ENCODE data around the gene SPATC1L. TPM values are rescaled to one million over a fixed set of nuclear protein-coding genes. Genes with fewer than 3 reads are reported as not detected.

SPATC1L gene
- total RNA-seq, 1 donor from 2014 or later: 6.3 TPM

DNA sequence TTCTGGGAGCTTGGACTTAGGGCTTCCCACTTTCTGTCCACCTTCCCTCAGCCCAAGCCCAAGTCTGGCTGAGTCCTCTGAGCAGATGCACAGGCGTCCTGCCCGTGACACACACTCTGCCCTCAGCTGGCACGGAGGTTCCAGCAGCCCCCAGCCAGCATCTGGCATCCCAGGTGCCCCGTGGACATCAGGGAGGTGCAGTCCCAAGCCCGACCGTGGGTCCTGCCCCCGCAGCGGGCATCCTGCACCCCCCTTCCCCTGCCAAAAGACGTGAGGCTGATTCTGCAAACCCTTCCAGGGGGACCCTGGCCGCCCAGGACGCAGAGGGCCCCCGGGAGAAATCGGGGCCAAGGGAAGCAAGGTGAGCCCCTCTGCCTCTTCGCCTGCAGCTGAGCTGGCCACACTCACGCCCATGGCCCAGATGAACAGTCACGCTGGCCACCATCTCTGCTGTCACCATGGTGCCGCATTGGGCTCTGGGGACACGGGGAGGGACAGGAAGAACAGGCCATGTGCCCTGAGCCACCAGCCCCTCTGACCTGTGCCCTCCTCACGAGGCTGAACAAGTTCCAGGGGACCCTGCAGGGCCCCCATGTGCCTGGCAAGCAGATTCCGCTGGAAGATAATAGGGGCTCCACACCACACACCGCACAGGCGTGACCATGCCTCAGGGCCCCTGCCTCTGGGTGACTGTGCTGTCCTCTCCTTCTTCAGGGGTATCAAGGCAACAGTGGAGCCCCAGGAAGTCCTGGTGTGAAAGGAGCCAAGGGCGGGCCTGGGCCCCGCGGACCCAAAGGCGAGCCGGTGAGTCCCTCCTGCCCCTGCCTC lies 65.7 kb downstream of the SPATC1L start:
- DNase-seq: no peak
- intact Hi-C loops (cut with DNase I): no loop called here
- ATAC-seq (ENCODE audit: poor library complexity): no peak

DNA sequence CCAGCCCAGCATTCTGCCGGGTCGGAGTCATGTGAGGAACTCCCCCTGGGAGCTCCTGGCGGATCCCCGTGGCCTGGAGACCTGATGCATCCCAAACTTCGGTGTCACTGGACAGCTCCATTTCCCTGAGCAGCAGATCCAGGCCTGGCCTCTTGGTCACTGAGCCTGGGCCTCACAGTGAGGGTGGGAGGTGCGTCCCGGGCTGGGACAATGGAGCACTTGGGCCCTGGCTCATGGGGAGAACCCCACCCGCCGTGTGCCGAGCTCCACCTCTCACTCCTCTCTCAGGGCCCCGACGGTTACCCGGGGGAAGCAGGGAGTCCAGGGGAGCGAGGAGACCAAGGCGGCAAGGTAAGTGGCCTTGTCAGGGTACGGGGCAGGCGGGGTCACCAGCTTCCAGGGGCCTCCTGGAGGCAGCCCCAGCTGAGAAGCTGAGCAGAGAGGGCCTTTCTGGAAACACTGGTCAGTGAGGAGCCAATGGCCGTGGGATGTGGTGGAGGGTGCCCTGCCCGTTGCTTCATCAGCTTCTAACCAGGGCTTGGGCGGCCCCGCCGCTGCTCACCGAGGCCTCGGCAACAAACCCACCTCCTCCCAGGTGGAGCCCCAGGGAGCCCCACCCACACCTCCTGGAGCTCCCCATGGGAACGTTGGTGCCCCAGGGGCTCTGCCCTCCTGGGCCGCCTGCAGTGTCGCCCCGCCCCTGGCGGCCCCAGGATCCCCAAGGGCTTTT lies 66.5 kb downstream of the SPATC1L start:
- DNase-seq (no peak), ATAC-seq (ENCODE audit: poor library complexity) (no peak)
- intact Hi-C loops (cut with DNase I): no loop called here

DNA sequence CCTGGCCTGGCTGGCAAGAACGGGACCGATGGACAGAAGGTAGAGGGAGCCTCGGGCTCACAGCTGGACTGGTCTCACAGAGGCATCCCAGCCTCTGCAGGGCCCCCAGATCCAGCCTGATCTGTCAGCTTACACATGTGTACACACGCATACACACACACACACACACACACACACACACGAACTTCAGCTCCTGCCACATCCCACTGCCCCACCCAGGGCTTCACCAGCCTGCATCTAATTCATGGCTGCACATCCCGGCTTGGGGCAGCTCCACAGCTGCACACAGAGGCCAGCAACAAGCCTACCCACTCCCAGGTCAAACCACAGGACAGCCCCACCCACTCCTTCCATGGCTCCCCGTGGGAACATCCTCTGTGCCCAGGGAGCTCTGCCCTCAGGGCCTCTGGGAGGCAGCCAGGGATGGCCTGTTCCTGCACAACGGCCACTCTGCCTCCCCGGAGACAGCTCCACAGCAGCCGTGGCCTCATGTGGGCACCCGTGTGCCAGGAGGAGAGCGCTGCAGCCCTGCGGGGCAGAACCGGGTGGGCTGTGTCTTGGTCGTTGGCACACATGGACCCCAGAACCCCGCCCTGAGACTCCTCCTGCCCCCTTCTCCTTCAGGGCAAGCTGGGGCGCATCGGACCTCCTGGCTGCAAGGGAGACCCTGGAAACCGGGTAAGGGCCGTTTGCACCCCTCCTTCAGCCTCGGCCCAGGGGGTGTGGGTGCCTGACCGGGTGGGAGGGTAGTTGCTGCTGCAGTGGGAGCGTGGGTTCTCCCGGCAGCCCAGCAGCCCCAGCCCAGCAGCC lies 67.3 kb downstream of the SPATC1L start:
- intact Hi-C loops (cut with DNase I): no loop called here
- DNase-seq (no peak), ATAC-seq (ENCODE audit: poor library complexity) (no peak)

GRCh38 chr21:46116189-46116775 lies 68.0 kb downstream of the SPATC1L start:
- intact Hi-C loops (cut with DNase I): no loop called here
- ATAC-seq (ENCODE audit: poor library complexity) (no peak), DNase-seq (no peak)

DNA sequence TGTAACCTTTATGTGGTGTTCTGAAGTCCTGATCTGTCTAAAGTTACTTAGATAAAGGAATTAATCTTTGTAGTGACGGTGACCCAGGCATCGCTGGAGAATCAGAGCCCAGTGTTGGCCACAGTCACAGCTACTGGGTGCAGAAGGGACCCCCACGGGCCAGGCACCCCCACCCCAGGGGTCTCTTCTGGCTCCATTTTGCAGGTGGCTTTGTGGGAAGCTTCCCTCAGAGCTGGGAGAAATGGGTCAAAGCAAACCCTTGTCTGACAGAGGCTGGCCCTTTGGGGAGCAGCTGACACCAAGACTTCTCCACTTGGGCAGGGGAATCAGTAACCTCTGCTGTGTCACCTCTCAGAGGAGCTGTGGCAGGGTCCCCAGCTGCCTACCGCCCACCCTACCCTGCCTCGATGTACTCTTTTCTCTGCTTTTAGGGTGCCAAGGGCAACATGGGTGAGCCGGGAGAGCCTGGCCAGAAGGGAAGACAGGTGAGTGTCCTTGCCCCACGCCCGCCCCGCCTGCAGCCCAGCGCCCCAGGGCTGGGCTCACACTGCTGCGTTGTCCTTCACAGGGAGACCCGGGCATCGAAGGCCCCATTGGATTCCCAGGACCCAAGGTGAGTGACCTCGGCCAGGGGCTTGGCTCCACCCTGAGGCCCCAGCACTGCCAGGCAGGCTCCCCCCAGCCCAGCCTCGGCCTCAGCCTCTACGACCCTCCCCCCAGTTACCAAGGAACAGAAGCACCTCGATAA lies 68.6 kb downstream of the SPATC1L start:
- no peak for DNase-seq

GRCh38 chr21:46114963-46115362 lies 69.3 kb downstream of the SPATC1L start:
- intact Hi-C loops (cut with DNase I): no loop called here
- DNase-seq (no peak), ATAC-seq (ENCODE audit: poor library complexity) (no peak)

More for the DNA sequence above, 68.6 kb downstream of the SPATC1L start:
- ATAC-seq (ENCODE audit: poor library complexity): no peak
- intact Hi-C loops (cut with DNase I): no loop called here

- intact Hi-C loops (cut with DNase I): no loop called here
- no peak for DNase-seq
- ATAC-seq (ENCODE audit: poor library complexity): no peak
These were observed 70.6 kb downstream of the SPATC1L start for GRCh38 chr21:46113497-46114176.

- DNase-seq (no peak), ATAC-seq (ENCODE audit: poor library complexity) (no peak)
- intact Hi-C loops (cut with DNase I): no loop called here
These were observed 71.5 kb downstream of the SPATC1L start for GRCh38 chr21:46112725-46113215.

GRCh38 chr21:46111857-46112724 lies 72.2 kb downstream of the SPATC1L start:
- DNase-seq (no peak), ATAC-seq (ENCODE audit: poor library complexity) (no peak)
- intact Hi-C loops (cut with DNase I): no loop called here

DNA sequence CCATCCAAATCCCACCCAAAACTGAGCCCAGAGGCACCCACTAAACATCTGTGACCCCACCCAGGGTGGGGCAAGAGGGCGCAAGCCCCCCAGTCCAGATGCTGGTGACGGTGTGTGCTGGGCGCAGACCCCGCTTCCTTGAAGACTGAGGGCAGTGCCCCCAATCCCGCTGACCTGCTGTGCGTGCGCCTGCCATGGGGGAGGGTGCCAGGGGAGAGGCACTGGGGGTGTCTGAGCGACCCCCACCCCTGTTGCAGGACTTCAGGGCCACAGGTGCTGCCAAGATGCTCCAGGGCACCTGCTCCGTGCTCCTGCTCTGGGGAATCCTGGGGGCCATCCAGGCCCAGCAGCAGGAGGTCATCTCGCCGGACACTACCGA lies 73.1 kb downstream of the SPATC1L start:
- peak; percentile 1 for ATAC-seq (ENCODE audit: poor library complexity)
- DNase-seq: no peak
- intact Hi-C loops (cut with DNase I): no loop called here

Other genes with a start within 250 kb of the SPATC1L start
- gene COL6A1, start 202.7 kb downstream of the SPATC1L start, total RNA-seq: 173 TPM
- gene COL6A2, start 86.3 kb downstream of the SPATC1L start, total RNA-seq: 191 TPM
- 1.9 TPM for gene FTCD, start 28.9 kb downstream of the SPATC1L start, total RNA-seq
- 57.9 TPM for gene LSS, start 44.3 kb upstream of the SPATC1L start, total RNA-seq
- 57.0 TPM for gene MCM3AP, start 101.2 kb upstream of the SPATC1L start, total RNA-seq
- gene YBEY, start 101.9 kb upstream of the SPATC1L start, total RNA-seq: 19.2 TPM
- 1.0 TPM for gene C21orf58, start 139.4 kb upstream of the SPATC1L start, total RNA-seq
- 28.9 TPM for gene PCNT, start 139.7 kb upstream of the SPATC1L start, total RNA-seq